Measurements from ENCODE around the gene UACA.

GRCh38 chr15:70664494-70664893 lies 98.9 kb downstream of the UACA start:
- TF ChIP-seq EZH2 (IDR thresholded peaks at IDR 0.05; ENCODE audit: low read depth), result no peak
- no peak for TF ChIP-seq CTCF (conservative IDR thresholded peaks at IDR 0.05)

All from PC-9 (cell line).